Posterior vena cava (tissue), 2 donors: ENCODE data around the gene TBC1D8. TPM values are rescaled to one million over a fixed set of nuclear protein-coding genes. Genes with fewer than 3 reads are reported as not detected.

Source experiments
- DNase-seq: peaks from one replicate; pipeline ENCODE4 v3.0.0-alpha.2; 2020; ENCODE audit warnings: low spot score
- intact Hi-C, 2 donors: fragments of 100-400 bp; cut with DNase I; formaldehyde crosslinking; loops; one replicate each; pipeline versions ENCODE4 v1.14.1 to v1.14.2; 2022 to 2023
- total RNA-seq, 2 donors: library from RNA; stranded (reverse); fragmentation: NEBNext Ultra II Directional; extraction: Animal tissue kit (Norgen Biotek cat#: 25700); gene quantifications; one replicate each; pipeline ENCODE4 v1.2.1, GENCODE V29; 2021
- donor health status: DM: yes; HTN: yes; CAD: no.
- donor health status: DM: yes; HTN: yes; CAD: no.

TBC1D8 gene
- total RNA-seq, 2 donors from 2014 or later, result 13.5 to 13.9 TPM

DNA sequence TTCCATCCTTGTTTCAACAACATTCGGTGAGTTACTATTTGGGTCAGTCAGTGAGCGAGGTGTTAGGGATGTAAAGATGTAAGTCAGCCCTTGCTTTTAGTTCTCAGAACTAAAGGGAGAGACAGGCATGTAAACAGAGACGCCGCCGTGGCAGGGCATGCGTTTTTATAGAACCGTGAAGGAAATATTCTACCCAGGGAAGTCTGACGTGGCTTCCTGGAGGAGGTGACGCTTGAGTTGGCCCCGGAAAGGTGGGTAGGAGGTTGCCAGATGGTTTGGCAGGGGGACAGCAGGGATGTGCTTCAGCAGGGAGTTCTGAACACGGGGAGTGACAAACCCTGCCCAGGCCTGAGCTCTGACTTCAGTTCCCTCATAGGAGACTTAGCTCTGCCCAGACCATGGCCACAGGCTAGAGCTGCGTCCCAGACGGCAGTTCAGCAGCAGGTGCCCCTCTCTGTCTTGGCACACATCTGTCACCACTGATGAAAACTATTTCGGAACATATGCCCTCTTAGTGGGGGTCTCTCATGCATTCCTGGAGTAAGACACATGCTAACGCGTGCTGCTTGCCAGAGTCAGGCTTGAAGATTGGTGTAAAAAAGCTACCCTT lies 172.5 kb downstream of the TBC1D8 start:
- intact Hi-C loops, result no loop called here
- DNase-seq, result peak; percentile 82

DNA sequence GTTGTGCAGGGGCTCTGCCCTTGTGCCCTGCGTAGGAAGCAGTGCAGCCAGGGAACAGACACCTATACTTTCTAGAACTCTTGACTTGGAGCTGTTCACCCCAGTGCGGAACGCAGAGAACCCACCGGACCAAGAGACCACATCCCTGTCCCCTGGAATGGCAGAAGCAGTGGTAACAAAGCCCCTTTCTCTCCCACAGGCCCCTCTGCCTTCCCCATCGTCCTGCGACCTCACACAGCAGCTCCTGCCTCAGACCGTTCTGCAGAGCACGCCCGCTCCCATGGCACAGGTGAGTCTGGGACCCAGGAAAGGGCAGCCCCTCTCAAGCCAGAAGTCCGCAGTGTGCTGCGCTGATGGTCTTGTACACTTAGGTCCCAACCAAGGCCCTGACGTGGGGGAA lies 173.7 kb downstream of the TBC1D8 start:
- intact Hi-C loops, result no loop called here
- DNase-seq, result peak; percentile 53

DNA sequence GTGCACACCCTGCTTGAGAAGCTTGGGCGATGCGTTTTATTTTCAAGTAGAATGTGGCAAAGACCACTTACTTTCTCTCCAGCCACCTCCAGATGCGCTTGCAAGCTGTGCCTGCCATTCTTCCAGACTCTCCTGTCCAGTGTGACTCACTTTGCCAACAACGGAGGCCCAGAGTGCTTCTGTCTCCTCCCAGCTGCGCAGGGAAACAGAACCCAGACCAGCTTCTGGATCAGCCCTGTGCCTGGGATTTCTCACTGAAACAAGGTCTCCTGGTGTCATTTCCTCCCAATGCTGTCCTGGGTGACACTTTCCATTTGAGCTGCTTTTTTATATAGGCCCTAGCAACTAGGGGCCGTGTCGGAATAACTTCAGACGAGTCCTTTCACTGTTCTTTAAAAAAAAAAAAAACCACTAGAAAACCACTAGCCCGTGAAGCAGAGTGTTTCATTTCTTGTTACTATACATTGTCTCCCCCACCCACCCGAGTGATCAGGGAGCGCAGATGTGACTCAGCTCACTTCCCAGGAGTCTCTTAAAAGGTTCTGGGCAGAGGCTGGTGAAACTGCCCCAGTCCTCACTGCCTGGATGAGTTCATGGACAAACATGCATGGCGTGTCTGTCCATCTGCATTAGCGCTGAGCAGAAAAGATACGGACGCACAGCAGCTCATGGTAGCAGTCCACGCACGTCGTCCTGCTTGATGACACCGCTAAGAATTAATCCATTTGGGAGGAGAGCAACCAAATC lies 174.4 kb downstream of the TBC1D8 start:
- DNase-seq, result peak; percentile 72
- intact Hi-C loops, result no loop called here

DNA sequence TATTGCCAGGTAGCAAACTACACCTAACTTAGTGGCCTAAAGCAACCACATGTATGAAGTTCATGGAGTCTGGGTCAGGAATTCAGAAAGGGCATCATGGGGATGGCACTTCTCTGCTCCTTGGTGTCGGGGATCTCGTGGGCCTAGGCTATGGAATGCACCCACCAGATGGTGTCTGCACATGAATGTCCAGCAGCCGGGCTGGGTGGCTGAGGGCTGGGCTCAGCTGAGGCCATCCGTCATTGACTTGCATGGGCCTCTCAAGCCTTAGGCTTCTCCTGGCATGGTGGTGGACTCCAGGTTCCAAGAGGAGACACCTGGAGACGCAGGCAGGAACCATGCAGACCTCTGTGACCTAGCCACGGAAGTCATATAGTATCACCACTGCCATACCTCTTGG lies 175.1 kb downstream of the TBC1D8 start:
- intact Hi-C loops, result no loop called here
- peak; percentile 36 for DNase-seq

DNA sequence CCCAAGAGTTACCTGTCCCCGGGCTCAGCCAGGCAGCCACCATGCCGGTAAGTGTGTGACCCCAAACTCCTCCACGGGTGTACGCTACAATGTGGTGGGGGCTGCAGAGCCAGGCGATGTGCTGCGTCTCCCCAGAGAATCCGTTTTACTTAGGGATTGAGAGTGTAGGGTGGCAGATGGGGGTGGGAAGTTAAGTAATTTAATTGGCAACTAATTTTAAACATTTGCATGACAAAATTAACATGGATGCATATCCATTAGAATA lies 175.7 kb downstream of the TBC1D8 start:
- no peak for DNase-seq
- intact Hi-C loops, result no loop called here

DNA sequence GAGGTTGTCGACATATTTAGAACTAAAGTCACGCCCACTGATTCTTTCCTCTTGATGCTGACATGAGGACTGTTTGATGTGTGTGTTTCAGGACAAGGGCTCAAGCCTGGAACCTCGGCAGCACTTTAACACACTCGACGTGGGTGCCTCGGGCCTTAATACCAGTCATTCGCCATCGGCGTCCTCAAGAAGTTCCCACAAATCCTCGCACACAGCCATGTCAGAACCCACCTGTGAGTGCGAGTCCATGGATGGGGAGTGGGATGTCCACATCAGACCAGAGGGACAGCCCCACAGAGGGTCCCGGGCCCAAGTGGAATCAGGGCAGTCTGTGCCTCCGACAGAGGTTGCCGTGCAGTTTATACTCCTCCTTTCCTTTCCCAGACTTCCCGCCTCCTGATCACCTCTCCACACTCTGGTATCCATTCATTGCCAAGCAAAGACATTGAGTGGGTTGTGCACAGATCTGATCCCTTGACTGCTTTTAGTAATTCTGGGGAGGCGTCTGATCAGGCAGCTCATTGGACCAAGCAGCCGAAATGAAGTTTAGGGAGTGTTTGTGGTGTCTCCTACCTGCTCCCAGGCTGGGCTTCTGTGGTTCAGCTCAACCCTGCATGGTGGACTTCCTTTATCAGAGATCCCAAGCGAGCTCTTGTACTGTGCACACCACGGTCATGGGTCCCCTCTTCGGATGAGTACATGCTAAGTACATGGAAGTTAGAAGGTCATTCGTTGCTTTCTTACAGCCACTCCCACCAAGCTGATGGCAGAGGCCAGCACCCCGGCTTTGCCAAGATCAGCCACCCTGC lies 176.3 kb downstream of the TBC1D8 start:
- intact Hi-C loops, result no loop called here
- peak; percentile 51 for DNase-seq

DNA sequence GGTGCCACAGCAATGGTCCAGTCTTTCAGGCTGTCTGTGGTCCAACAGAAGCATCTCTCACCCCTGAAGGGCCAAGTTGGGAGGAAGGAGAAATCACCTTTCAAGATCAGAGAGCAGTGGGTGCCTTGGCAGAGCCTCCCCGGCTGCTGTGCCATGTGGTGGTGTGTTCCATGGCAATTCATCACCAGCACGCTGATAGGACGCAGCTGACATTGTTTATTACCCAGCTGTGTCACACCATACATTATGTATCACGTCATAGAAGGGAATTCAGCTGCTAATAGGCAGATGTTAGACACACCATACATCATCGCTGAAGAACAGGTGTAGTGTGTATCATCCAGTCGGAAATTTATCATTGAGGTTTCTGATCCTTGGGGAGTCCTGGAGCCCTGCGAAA lies 178.7 kb downstream of the TBC1D8 start:
- no peak for DNase-seq
- intact Hi-C loops, result no loop called here

DNA sequence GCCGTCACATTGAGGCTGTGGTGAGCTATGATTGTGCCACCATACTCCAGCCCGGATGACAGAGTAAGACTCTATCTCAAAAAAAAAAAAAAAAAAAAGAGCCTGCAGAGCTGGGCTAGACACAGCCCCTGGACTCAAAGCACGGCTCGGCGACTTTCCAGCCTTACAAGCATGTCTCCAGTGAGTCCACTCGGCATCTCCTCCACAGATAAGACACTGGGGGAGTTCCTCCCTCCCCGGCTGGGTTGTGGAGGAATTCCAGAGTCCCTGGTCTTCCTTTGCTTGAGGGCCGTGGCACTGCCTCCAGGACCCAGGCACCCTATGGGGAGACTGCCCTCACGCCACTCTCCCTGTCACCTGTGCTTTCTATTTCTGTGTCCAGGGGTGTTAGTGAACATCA lies 180.0 kb downstream of the TBC1D8 start:
- DNase-seq, result peak; percentile 59
- intact Hi-C loops, result no loop called here

DNA sequence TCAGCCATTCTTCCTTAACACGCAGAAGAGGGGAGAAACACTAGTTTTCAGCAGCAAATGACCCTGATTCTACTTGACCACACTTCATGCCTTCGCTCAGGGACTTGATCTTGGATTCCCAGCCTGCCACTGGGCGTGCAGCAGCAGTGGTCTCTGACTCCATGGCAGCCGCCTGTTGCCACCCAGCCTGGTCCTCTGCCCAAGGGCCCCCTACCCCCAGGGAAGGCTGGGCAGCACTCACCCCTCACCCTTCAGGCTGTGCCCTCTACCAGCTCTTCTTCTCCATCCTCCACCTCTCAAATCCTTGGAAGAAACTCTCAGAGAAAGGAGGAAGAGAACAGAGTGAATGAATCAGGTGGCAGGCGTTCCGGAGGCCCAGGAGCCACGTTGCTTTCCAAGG lies 181.2 kb downstream of the TBC1D8 start:
- intact Hi-C loops, result no loop called here
- DNase-seq, result peak; percentile 55

DNA sequence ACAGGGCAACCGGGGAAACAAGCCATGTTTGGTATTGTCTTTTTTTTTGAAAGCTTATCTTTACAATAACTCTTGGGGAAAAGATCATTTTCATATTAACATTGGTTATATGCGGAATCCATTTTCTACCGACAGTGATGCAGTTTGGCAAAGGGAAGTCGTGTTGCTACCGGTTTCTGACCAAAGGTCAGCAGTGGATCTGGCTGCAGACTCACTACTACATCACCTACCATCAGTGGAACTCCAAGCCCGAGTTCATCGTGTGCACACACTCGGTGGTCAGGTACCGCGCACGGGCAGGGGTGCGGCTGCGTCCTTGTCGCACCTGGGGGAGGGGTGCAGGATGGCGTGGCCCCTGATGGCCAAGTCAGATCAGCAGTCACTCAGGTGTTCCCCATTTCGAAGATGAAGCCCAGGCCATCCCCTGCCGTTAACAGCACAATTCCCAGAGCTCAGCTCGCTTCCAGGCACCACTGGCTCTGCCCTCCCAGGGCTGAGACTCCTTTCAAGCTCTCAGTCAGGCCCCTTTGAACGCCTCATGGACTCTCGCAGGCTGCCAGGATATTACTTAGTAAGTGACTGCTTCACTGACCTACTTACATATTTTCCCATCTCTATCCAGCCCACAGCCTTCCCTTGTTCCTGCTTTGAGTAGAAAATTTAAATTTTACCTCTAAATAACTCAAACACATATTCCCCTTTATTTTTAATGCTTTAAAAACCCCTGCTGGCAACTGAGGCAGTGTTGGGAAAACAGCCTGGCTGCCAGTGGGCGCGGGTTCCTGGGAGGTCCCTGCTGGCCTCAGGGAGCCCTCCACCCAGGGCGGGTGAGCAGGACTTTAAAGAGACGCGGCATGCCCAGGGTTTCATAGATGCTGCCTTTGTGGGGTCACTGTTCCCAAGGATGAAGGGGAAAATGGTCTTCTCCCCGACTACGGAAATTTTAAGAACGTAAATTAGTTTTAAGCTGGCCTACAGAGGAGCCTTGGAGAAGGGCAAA lies 182.7 kb downstream of the TBC1D8 start:
- peak; percentile 69 for DNase-seq
- intact Hi-C loops, result no loop called here

DNA sequence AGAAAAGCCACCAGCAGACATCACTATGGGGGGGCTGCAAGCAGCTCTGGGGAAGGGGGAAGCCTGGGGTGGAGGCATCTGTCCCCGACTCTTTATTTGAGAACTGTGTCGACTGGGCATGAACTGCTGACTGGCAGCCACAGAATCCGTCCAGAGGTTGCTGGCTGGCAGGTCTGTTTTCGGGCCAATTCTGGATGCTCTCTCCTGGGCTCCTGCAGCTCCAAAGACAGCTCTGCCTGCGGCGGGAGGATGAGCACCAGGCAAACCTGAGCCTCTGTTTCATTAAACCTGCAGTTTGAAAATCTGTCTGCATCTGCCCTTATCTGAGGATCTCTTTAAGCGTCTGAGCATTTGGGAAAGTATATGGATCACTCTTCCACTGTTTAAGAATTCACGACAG lies 183.5 kb downstream of the TBC1D8 start:
- peak; percentile 29 for DNase-seq
- intact Hi-C loops, result no loop called here

DNA sequence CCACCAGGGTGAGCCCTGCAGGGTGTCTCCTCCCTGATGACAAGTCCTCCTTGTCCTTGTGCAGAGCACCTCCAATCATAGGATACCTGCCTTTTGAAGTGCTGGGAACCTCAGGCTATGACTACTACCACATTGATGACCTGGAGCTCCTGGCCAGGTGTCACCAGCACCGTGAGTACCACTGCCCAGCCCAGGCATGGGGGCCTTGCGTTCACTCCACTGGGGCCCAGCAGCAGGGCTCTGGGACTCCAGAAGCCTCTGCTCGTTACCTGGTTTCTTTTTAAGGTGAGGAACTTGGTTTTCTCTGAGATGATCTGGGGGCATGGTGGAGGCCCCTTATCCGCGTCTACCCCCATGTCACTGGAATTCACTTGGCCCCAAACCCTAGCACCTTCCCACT lies 185.6 kb downstream of the TBC1D8 start:
- intact Hi-C loops, result no loop called here
- peak; percentile 36 for DNase-seq

DNA sequence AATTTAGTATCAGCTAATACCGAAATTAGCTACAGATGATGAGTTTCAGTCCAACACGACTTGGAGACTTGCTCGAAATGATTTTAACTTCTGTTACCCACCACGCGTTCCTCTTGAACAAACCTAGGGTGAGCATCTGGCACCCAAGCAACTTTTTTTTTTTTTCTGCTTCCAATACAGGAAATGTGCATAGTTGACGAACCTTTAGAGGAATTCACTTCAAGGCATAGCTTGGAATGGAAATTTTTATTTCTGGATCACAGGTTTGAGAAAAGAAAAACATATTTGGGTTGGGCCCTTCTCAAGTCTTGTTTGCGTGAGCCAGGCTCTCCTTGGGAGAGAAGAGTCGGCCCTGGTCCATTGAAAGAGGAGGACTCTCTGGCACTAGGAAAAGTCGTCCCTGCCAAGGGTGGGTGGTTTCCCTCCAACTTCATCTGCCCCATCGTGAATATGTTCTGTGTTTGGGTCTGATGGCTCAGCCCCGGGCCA lies 186.5 kb downstream of the TBC1D8 start:
- DNase-seq, result peak; percentile 77
- intact Hi-C loops, result no loop called here

DNA sequence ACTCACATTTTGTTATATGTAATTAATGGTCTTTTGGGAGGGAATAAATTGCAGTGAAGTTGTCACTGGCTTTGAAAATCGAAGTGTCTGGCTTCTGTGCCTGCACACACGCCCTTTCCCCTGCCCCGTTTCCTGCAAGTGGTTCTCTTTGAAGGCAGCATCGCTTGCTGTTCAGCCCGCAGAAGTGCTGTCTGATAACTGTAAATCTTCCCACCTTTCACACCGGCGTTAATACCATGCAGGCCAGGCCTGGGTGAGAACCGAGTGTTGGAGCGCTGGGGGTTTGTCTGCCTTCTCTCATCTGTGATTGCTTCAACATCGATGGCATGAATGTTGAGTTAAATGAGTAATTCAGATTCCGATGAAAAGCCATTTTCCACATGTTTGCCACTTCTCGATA lies 187.0 kb downstream of the TBC1D8 start:
- DNase-seq, result peak; percentile 14
- intact Hi-C loops, result no loop called here

DNA sequence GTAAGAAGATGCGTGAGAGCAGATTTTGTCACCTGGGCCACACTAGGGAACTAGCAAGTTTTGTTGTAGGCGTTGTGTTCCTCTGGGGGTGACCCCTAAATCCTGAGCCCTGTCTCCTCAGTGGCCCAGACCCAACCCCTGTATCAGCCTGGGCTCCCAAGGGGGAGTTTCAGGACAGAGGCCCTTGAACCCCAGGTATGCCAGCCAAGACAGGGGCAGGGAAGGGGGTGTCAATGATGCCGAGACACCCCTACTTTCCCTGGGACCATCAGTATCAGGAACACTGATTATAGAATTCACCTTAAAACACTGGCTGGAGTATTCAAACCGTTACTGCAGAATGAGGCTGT lies 188.2 kb downstream of the TBC1D8 start:
- intact Hi-C loops, result no loop called here
- peak; percentile 15 for DNase-seq

DNA sequence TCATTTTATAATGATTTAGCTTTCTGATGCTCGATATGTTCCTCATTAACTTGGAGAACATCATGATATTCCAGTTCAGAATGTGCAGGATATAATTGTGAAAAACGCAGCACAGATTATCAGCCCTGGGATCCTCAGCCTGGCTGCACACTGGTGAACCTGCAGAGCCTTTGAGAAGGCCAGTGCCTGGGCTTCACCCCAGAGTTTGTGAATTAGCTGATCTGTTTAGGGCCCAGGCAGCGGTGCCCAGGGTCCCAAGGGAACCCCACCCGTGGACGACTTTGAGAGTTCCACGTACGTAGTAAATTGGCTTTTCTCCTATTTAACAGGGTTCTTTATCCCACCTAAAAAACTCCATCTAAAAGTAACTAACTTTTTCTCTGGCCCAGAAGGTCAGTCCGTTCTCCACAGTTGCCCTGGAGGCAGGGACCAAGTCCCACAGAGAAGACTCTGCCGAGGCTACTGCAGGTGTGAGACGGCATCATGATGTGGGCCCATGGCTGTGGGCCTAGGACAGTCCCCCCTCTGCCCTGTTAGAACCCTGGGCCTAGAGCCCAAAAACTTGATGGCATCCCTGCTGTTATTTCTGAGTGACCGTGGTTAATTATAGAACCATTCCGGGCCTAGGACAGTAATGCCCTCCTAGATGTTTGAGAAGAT lies 188.7 kb downstream of the TBC1D8 start:
- peak; percentile 65 for DNase-seq
- intact Hi-C loops, result no loop called here

DNA sequence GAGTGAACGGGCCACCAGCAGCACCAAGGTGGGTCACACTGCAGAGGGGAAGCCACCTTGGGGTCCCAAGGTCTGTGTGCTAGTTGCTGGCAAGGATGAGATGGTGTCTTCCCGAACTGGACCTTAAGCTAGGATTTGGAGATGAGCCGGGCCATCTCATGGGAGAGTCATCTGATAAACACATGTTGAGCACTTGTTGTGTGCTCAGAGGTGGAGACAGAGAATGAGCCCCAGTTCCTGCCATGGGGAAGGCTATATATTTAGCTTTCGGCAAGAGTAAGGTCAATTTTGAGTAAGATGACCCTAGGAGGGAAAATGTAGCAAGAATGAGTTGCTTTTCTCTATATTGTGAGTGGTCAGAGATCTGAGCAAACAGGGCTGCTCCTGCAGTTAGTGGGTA lies 190.5 kb downstream of the TBC1D8 start:
- intact Hi-C loops, result no loop called here
- no peak for DNase-seq

DNA sequence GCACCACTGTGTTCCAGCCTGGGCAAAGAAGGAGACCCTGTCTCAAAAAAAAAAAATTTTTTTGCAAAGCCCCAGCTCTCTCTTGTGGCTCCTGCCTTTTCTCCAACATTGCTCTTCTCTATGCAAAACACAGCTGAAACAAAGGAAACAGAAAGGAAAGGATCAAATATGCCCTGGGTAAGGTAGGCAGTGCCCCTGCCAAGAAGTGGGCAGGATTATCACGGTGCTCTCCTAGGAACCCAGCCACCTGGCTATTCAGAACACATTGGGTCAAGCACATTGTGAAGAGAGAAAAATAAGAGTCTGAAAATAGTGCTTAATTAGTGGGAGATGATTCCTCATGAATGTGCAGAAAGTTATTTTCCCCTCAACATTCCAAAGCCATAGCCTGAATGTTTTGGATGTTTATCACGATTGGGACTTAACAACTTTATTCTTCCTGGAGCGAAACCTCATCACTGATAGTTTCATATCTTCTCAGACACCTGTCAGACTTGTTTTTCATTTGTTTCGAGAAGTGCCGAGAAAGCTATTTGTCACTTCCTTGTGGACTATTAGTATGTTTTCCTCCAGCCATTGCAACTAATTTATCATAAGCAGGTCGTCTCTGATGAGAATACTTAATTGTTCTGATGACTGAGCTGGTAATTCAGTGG lies 191.8 kb downstream of the TBC1D8 start:
- intact Hi-C loops, result no loop called here

More for the DNA sequence above, 191.8 kb downstream of the TBC1D8 start:
- DNase-seq, result peak; percentile 1
